ENCODE measurements around the gene FHIT.
"Not testable (repeated sequence)": the region's sequence is repeated elsewhere in the genome, so short reads cannot be mapped to it uniquely, and the experiment has no call there.

The FHIT gene

DNA sequence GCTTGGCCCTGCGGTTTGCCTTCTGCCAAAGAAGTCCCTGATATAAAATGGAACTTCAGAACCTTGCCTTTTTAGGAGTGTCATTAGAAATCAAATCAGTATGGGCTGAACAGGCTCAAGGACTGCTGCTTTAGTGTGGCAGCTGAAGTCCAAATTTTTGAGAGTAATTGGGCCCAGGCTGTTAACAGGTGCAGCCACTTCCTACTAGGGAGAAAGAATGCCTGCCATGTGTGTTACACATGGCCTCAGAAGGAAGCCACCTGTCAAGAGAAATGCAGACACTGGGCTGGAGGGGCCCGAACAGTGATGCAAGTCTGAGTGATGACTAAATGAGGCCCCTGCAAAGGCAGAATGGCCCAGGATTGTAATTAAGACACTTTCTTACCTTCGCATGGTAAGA, 1414.7 kb downstream of the FHIT start:
- no peak for DNase-seq (ENCODE audit: low read depth in 2 of 2)

GRCh38 chr3:59832702-59833101, 1418.5 kb downstream of the FHIT start:
- no peak for DNase-seq (ENCODE audit: low read depth in 2 of 2)

DNA sequence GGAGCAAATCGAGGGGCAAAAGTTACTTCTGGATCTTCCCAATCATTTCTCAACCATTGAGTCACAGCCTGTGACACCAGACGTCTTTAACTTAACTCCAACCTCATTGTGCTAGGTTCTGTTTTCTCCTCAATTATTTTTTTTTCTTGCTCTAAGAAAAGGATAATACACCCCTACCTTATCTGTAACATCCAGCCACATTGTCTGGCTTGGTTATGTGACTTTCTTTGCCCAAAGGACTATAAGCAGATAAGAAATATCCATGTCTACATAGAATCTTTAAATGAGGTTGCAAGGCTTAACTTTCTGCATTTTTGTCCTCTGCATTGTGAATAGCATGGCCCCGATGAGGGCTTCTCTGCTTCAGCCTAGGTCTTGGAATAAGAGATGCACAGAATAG, 1419.0 kb downstream of the FHIT start:
- DNase-seq (ENCODE audit: low read depth in 2 of 2), result no peak

DNA sequence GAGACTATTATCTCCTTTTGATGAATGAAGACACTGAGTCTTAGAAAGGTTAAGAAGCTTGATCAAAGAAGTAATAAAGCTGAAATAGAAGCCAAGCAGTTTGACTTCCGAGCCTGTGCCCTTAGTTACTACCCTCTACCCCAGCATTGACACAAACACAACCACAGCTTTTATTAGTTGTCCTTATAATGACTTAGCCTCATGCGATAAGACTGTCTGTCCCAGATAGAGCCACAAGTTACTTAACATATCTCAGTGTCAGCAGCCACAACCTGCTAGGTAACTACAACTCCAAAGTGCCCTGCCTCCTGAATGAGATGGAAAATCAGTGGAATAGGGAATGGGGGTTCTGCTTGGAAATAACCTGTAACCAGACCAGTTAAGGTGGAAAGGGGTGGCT, 1419.9 kb downstream of the FHIT start:
- DNase-seq (ENCODE audit: low read depth in 2 of 2), result no peak

DNA sequence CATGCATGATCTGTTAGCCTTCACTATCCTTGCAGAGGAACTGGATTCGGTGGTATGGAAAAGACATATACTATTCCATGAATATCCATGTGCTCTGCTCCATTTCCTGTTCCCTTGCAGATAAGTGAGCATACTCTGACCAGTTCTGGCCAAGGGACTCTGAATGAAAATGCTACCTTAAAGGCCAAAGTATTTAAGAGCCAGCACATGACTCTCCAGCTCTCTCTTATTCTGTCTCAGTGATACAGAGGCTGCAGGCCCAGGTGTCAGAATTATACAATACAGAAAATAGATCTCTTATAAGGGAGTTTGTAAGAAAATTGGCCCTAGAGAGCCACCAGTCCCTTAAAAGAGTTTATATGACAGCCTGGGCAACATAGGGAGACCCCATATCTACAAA, 1421.7 kb downstream of the FHIT start:
- DNase-seq (ENCODE audit: low read depth in 2 of 2), result no peak

DNA sequence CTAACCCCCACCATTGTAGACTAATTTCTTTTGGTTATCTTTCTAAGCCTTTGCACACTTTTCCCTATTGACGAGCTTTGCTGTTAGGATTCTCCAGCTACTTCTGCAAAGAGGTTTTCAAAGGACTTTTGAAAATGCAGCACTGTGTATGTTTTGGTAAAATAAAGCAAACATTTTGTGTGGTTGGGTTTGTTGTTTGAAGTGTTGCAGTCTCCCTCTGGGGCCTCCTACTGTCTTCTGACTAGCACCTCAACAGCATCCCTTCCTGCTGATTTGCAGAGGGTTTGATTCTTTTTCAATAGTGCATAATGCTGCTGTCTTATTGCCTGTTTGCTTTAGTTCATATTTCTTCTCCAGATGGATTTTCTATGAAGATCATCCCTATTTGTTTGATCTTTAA, 1426.4 kb downstream of the FHIT start:
- no peak for DNase-seq (ENCODE audit: low read depth in 2 of 2)

DNA sequence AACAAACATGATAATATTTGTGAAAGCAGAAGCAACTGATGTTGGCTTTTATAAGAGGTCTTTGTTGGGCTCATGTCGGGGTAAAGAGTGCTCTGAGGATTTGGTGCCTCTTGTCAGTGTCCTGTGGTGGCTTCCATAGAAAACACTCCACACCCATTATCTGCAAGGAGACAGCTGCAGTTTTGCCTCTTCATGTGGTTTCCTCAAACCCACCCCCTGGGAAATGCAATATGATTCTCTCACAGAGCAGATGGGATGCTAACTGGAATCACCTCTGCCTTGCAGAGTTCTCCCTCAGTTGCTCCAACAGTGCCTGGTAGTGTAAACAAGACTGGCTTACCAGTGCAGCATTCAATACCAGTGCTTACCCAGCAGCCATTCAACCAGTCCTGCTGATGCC, 1430.0 kb downstream of the FHIT start:
- DNase-seq (ENCODE audit: low read depth in 2 of 2), result no peak

DNA sequence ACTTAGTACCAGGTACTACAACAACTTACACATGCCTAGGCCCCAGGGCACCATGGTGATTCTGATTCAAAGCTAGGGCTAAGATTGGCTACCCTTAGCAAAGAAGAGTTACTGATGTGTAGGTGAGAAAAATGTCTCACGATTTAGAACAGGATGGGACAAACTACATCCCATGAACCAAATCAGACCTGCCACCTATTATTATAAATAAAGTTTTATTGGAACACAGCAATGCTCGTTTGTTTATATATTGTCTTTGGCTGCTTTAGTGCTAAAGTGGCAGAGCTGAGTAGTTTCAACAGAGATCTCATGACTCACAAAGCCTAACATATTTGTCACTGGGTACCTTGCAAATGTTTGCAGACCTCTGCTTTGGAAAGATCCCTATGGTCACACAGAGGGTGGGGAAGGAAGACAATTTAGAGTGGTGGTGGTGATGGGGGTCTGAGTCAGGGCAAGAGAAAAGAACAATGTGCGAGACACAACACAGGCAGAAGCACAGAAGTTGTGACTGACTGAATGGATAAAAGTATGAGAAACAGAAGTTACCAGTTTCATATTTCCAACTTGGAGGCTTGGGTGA, 1430.8 kb downstream of the FHIT start:
- DNase-seq (ENCODE audit: low read depth in 2 of 2), result no peak

DNA sequence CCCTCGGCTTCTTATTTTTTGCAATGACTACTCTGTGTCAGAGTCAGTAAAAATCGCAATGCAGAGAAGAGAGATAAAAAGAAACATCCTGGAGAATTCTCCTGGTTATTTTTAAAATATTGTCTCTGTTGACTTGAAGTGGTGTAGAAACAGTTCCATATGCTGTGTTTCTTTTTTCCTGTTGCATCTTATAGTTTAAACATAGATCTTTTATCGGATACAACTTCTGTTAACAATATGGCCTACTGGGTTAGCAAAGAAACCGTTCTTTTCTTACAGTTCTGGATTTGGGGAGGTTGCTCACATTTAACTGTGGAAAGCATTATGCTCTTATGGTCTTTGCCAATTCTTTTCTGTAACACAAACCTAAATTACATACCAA, 1432.3 kb downstream of the FHIT start:
- no peak for DNase-seq (ENCODE audit: low read depth in 2 of 2)

DNA sequence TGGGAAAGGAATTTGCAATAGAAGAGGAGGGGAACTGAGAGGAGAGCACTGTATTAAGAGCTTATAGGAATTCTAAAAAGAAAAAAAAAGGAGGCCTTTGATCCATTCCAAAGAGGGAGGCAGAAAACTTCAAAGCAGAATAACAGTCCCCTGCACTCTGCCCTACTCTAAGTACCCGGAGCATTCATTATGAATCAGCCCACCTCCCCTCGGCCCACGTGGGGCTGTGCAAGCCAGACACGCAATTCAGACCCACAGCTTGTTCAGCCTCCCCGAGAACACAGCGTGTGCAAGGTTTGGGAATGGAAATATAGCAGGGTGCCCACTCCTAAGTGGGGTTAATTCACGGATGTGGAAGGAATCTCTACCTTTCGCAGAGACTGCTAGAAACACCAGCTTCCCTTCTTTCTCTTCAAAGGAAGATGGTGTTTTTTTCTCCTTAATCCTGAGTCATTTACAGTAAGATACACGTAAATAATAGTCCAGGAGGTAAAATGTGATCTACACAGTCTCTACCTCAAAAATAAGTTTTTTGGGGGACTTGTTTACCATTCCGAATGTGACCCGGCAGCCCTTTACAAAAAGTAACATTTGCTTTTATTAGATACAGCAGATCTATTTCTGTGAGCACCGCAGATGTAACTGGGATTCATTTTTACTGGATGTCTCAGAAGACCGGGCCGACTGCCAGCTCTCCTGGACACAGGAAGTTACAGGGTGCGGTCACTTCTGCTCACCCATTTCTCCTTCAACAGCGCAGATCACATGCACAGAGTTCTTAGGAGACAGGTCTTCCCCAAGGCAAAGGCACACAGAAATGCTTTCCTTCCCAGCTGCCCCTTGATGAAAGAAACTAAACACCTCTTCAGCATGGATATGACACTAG, 1433.0 kb downstream of the FHIT start:
- DNase-seq (ENCODE audit: low read depth in 2 of 2), result no peak

DNA sequence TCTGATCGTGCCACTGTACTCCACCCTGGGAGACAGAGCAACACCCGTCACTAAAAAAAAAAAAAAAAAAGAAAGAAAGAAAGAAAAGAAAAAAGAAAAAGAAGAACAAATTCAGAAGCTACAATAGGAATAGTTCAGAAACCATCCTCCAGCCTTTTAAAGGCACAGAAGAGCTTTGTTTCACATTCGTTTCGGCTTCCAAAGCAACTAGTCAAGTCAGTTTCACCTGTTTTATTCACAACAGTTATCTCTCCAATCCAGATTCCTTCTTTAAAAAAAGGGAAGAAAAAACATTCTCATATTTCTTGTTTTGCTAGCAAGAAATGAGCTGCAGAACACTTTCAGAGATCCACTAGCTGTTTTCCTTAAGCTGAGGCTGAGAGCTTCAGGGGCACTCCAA, 1433.7 kb downstream of the FHIT start:
- DNase-seq (ENCODE audit: low read depth in 2 of 2), result no peak

DNA sequence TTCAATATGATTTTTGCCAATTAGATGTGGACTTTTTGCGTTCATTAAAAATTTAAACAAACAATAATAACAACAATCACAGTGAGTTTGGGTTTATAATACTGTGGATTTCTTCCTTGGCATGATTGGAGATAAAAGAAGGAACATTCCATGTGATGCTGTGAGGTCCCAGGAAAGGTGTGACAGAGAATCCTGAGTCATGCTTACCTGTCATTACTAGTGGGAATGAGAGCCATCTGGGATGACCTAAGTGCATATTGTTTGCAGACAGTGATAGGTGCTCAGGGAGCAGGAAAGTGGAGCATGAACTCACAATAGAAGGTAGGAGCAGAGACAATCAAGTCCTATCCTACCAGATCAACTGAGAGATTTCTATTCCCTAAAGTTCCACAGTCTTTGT, 1434.9 kb downstream of the FHIT start:
- no peak for DNase-seq (ENCODE audit: low read depth in 2 of 2)

- DNase-seq (ENCODE audit: low read depth in 2 of 2), result no peak
Observed at GRCh38 chr3:59813148-59813538, 1438.1 kb downstream of the FHIT start.

- DNase-seq (ENCODE audit: low read depth in 2 of 2), result no peak
Observed at GRCh38 chr3:59812237-59813147, 1438.8 kb downstream of the FHIT start.

GRCh38 chr3:59811160-59811559, 1440.1 kb downstream of the FHIT start:
- no peak for DNase-seq (ENCODE audit: low read depth in 2 of 2)

DNA sequence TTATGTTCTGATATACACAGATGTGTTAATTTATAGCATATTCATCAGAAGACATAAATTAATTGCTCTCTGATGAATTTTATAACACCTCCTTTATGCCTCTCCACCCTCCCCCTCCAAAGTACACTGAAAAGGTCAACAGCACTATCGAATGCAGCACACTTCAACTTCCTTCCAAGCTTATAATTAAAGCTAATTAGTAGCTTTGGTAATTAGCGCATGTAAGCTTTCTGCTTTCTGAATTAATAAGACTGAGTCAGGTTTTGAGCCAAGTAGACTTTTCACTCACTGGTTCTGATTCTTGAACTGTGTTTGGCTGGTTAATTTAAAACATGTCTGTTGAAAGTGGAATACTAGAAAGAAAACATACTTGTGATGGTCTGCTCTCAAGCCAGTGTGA, 1440.6 kb downstream of the FHIT start:
- DNase-seq (ENCODE audit: low read depth in 2 of 2), result no peak

GRCh38 chr3:59809710-59810444, 1441.4 kb downstream of the FHIT start:
- DNase-seq (ENCODE audit: low read depth in 2 of 2), result no peak

- no peak for DNase-seq (ENCODE audit: low read depth in 2 of 2)
Observed at GRCh38 chr3:59809016-59809415, 1442.2 kb downstream of the FHIT start.

- DNase-seq (ENCODE audit: low read depth in 2 of 2), result no peak
Observed at GRCh38 chr3:59808446-59808845, 1442.8 kb downstream of the FHIT start.

- DNase-seq (ENCODE audit: low read depth in 2 of 2), result no peak
Observed at GRCh38 chr3:59803268-59803667, 1448.0 kb downstream of the FHIT start.

GRCh38 chr3:59802453-59802852, 1448.8 kb downstream of the FHIT start:
- not testable (repeated sequence) for DNase-seq (ENCODE audit: low read depth in 2 of 2)

- no peak for DNase-seq (ENCODE audit: low read depth in 2 of 2)
Observed at GRCh38 chr3:59802045-59802444, 1449.2 kb downstream of the FHIT start.

All from stimulated activated CD8-positive, alpha-beta memory T cell treated with anti-CD3 and anti-CD28 coated beads, Interleukin-2, amount 100 ng/mL, for 1 hour (primary cell).